Ectodermal cell (in vitro differentiated cells): ENCODE measurements around the gene NT5DC4.

Experiments used
- H3K27ac ChIP-seq: 2 replicates; pipeline ENCODE4 v1.7.0; 2013; ENCODE audit warnings: mild to moderate bottlenecking, low read depth, low read length; ENCODE audit not compliant: insufficient read depth, poor library complexity, severe bottlenecking
- H3K27me3 ChIP-seq: 2 replicates; pipeline ENCODE4 v1.7.0; 2013; ENCODE audit warnings: mild to moderate bottlenecking, low read length; ENCODE audit not compliant: insufficient read depth, control insufficient read depth, poor library complexity, severe bottlenecking
- H3K36me3 ChIP-seq: one replicate; pipeline ENCODE4 v1.7.0; 2013; ENCODE audit warnings: low read length; ENCODE audit not compliant: control insufficient read depth, insufficient read depth
- H3K4me1 ChIP-seq: one replicate; pipeline ENCODE4 v1.7.0; 2013; ENCODE audit warnings: low read length; ENCODE audit not compliant: control insufficient read depth, insufficient read depth
- H3K4me3 ChIP-seq: 2 replicates; pipeline ENCODE4 v1.7.0; 2013; ENCODE audit warnings: low read depth, low read length, control low read depth; ENCODE audit not compliant: insufficient read depth
- H3K9me3 ChIP-seq: 2 replicates; pipeline ENCODE4 v1.7.0; 2013; ENCODE audit warnings: mild to moderate bottlenecking, low read length, moderate library complexity; ENCODE audit not compliant: control insufficient read depth
- WGBS, 2 experiments: methylation state at CpG; one replicate each; pipeline ENCODE4 v1.1.7; 2013; ENCODE audit warnings: missing lambda C conversion rate in 2 of 2; 5-methylcytosine and 5-hydroxymethylcytosine counted together

Gene NT5DC4

DNA sequence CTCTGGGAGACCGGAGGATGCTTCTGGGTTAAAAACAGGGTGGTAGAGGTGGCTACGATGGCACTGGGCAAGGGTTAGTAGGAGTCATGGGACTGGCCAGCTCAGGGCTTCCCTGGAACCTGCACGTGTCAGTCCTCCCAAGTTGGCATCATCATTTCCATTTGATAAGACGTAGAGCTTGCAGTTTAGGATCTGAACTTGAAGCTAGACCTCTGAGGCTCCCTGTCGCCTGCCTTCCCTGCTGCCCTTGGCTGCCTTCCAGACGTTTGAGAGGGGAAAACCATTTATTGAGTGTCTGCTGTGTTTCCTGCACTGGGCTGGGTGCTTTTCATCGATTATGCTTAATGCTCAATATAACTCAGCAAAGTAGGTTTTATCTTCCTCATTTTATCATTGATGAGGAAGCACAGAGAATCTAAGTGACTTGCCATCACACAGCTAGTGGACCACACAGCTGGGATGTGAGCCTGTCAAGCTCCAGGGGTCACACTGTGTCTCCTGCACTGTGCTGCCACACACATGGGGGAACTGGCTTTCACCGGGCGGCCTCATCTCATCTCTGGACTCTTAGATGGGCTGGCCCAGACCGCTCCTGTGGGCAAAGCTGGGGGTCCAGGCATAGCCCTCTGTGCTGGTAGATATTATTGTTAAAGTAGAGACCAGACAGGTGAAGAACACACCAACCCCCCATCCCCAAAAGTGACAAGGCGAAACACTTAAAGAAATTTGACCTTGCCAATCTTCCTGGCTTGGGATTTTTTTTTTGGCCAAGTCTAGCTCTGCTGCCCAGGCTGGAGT is 7.8 kb downstream of the NT5DC4 start:
- Histone ChIP-seq H3K27ac (no peak overlapping the region), H3K9me3 (no peaks in the 10 kb centered on the region), H3K27me3 (no peaks in the 10 kb centered on the region), H3K4me1 (no peaks in the 10 kb centered on the region), H3K36me3 (no peaks in the 10 kb centered on the region), H3K4me3 (no peak overlapping the region)
- 81 to 83% methylated on average over 11 of the region's 11 CpGs for WGBS, 2 experiments

DNA sequence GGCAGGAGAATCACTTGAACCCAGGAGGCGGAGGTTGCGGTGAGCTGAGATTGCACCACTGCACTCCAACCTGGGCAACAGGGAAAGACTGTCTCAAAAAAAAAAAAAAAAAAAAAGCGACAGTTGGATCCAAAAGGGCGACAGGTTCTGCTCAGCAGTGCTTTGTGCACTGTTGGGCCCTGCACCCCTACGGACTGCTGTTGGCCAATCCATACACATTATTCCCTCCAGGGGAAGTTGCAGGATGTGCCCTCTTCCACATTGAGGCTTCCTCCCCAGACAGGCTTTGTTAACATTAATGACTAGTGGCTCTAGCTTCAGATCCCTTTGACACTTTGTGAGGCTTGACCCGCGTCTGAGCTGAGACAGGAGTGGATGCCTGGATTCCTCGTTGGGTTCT is 9.4 kb downstream of the NT5DC4 start:
- H3K4me1 ChIP-seq = no peaks in the 10 kb centered on the region
- no peak overlapping the region for H3K27ac ChIP-seq
- no peaks in the 10 kb centered on the region for H3K36me3 ChIP-seq
- 85 to 87% methylated on average over 7 to 8 of the region's 8 CpGs for WGBS, 2 experiments
- H3K4me3 ChIP-seq = no peak overlapping the region
- H3K9me3 ChIP-seq = no peaks in the 10 kb centered on the region
- H3K27me3 ChIP-seq = no peaks in the 10 kb centered on the region

DNA sequence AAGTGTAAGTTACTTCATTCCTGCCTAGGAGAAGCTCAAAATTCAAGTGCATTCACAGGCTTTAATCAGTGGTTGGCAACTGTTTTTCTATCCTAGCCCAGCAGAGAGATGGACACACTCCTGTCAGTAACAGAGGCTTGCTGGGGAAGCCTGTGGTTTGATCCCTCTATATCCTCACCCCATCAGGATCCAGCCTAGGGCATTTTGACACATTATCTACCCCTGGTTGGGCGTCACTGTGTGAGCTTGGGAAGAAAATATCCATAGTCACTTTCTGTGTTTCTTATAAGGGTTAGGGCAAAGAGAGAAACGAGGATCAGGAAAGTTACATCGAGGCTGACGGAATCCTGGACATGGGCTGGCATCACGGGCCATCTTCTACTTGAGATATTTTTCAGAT is 10.0 kb downstream of the NT5DC4 start:
- H3K36me3 ChIP-seq = no peaks in the 10 kb centered on the region
- H3K9me3 ChIP-seq = no peaks in the 10 kb centered on the region
- no peak overlapping the region for H3K4me3 ChIP-seq
- no peak overlapping the region for H3K27ac ChIP-seq
- H3K27me3 ChIP-seq = no peaks in the 10 kb centered on the region
- H3K4me1 ChIP-seq = no peaks in the 10 kb centered on the region
- 93 to 95% methylated on average over 5 of the region's 5 CpGs for WGBS, 2 experiments

DNA sequence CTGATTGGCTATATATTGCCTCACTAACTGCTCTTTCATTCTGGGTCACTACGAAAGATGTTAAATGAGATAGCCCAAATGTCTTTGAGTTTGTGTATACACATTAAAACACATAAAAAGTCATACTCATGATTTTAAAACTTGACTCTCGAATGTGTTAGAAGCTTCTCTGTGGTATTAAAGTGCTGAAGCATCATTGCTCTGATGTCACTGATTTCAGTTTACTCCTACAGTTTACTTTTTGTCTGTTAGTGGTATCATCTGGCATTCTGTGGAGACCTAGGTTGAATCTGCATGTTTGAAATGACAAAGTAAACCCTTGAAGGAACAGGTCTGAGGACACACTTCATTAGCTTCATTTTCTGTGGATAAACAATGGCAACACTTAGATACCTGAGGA is 10.7 kb downstream of the NT5DC4 start:
- WGBS, 2 experiments = 88 to 97% methylated on average over 2 of the region's 2 CpGs
- no peaks in the 10 kb centered on the region for H3K9me3 ChIP-seq
- H3K27me3 ChIP-seq = no peaks in the 10 kb centered on the region
- H3K4me1 ChIP-seq = no peaks in the 10 kb centered on the region
- no peaks in the 10 kb centered on the region for H3K36me3 ChIP-seq
- no peak overlapping the region for H3K4me3 ChIP-seq
- no peak overlapping the region for H3K27ac ChIP-seq

DNA sequence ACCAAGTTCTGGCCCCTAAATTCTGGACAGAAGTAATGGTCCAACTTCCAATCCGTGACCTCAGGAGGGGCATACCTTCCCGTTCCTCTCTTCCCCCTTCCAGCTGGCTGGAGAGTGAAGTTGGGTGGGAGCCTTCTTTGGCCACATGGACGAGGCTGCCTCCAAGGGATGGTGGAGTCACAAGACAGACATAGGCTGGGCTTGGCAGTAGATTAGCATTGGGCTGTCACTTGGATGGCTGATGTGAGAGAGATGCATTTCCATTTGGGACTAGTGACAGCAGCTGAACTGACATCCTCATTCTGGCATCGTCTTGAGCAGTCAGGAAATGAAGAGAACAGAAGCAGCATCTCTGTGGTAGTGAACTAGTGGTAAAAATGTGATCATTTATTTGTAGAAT is 12.6 kb downstream of the NT5DC4 start:
- no peaks in the 10 kb centered on the region for H3K4me1 ChIP-seq
- H3K4me3 ChIP-seq = no peak overlapping the region
- H3K9me3 ChIP-seq = no peaks in the 10 kb centered on the region
- 82 to 90% methylated on average over 4 of the region's 4 CpGs for WGBS, 2 experiments
- no peaks in the 10 kb centered on the region for H3K27me3 ChIP-seq
- no peak overlapping the region for H3K27ac ChIP-seq
- H3K36me3 ChIP-seq = no peaks in the 10 kb centered on the region

DNA sequence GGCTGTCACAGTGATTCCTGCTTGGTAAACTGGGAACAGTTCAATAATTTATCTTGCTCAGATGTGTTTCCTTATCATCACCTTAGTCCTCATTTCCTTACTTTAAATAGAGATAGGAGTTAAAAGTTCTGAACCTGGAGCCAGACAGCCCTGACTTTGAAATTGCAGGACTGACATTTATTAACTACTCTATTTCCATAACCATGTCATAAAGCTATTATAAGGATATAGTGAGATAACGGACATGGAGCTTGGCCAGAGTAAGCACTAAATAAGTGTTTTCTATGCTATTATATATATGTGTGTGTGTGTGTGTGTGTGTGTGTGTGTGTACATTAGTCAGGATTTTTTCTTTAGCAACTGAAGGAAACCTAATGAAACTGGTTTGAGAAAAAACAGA is 13.1 kb downstream of the NT5DC4 start:
- Histone ChIP-seq H3K9me3 (no peaks in the 10 kb centered on the region), H3K27me3 (no peaks in the 10 kb centered on the region), H3K36me3 (peaks cover 3% of the 10 kb centered on the region), H3K4me3 (no peak overlapping the region), H3K27ac (no peak overlapping the region), H3K4me1 (no peaks in the 10 kb centered on the region)
- WGBS, 2 experiments = 100% methylated on average over 1 of the region's 1 CpG; no CpG with 5 or more reads in 1 of the 2 experiments

DNA sequence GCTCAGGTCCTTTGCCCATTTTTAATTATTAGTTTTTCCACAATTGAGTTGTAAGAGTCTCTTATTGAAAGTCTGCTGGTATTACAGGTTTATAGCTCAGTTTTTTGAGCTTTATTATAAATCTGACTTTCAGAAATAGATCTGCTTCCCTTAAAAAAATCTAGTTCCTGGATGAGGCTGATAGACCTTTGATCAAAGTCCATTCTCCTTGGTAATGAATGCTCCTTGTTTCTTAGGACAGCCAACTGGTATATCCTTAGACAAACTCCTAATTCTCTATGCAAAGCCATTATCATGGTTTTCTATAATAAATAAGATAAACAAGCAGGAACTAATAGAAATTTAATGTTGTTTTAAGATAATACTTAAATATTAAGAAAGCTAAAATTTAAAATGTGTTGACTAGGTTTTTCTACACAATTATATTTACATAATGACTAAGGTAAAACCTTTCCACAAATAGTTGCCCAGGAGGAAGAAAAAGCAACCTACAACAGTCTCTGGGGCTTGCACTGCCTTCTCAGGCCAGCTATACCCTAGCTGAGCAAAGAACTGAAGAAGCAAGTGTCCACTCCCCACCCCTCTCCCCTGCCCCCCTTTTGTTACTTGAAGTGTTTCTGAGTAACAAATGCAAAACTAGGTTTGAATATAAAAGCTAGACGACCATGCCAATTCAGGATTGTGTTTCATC is 16.9 kb downstream of the NT5DC4 start:
- WGBS, 2 experiments = 83 to 100% methylated on average over 1 of the region's 1 CpG
- H3K27me3 ChIP-seq = no peaks in the 10 kb centered on the region
- H3K27ac ChIP-seq = no peak overlapping the region
- H3K4me1 ChIP-seq = no peaks in the 10 kb centered on the region
- no peaks in the 10 kb centered on the region for H3K9me3 ChIP-seq
- H3K36me3 ChIP-seq = peaks cover 31% of the 10 kb centered on the region
- no peak overlapping the region for H3K4me3 ChIP-seq

DNA sequence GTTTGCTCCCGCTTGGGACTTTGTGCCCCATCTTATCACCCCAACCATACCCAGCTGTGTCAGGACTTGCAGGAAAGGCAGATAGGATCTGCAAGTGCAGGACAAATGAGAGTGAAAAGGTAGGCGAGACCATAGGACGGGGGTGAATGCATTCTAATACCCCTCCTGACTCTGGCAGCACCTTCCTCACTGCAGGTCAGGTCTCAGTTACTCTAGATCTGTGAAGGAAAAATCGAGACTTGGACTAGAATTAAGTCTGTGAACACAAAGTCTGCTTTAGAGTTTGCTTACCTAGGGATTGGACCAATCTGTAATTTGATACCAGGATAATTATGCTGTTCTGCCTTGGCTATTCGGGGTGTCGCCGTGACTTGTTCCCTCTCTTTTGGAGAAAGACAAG is 19.7 kb downstream of the NT5DC4 start:
- WGBS, 2 experiments = 94 to 95% methylated on average over 7 of the region's 7 CpGs
- H3K4me3 ChIP-seq = no peak overlapping the region
- H3K9me3 ChIP-seq = no peaks in the 10 kb centered on the region
- H3K27ac ChIP-seq = no peak overlapping the region
- H3K4me1 ChIP-seq = no peaks in the 10 kb centered on the region
- peaks cover 38% of the 10 kb centered on the region for H3K36me3 ChIP-seq
- no peaks in the 10 kb centered on the region for H3K27me3 ChIP-seq

DNA sequence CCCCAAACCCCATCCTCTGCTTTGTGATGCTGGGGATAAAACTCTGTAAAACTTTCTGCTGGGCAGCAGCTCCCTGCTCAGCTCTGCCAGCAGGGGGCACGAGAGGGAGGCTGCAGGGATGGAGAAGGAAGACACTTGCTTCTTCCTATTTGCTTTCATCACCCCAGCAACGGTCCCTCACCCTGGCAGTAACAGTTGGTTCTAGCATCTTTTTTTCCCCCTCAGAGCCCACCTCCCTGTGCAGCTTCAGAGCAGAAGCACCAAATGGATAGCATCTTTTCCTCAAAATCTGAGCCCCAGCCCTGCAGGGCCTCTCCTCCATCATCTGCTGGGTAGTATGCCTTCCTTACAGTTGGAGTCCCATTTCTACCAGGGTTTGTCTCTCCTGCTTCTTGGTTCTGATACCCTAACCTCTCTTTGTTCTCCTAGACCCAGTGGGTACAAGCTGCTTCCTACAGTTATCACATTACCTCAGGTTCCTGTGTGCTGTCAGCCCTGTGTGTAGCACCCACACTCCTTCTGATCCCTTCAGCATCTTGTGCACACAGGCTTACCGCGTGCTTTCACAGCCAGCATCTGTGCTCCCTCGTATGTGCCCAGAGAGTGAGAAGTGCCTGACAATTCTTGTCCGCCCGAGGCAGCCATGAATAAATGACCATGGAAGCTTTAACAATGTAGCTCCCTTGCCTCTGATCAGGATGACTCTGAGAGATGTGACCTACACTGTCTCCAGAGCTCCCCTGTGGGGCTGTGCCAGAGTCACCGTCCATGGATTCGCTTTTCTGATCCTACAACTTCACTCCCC is 29.1 kb downstream of the NT5DC4 start:
- Histone ChIP-seq H3K36me3 (peaks cover 30% of the 10 kb centered on the region), H3K27ac (no peak overlapping the region), H3K4me3 (no peak overlapping the region), H3K9me3 (no peaks in the 10 kb centered on the region), H3K4me1 (peaks cover 4% of the 10 kb centered on the region), H3K27me3 (no peaks in the 10 kb centered on the region)
- WGBS, 2 experiments = 75 to 77% methylated on average over 9 of the region's 9 CpGs

DNA sequence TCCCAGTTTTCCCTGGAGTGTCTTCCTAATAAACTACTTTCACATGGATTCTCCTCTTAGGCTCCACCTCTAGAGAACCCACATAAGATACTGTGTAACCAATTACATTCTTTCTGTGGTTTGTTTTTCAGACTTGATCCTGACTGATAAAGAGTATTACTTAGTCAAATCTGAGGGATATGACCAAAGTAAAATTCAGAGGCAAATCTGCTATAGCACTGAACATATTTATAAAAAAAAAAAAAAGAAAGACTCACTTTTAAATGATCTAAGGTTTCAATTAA is 29.7 kb downstream of the NT5DC4 start:
- peaks cover 36% of the 10 kb centered on the region for H3K36me3 ChIP-seq
- no peaks in the 10 kb centered on the region for H3K9me3 ChIP-seq
- H3K4me3 ChIP-seq = no peak overlapping the region
- H3K27me3 ChIP-seq = no peaks in the 10 kb centered on the region
- H3K4me1 ChIP-seq = peaks cover 4% of the 10 kb centered on the region
- H3K27ac ChIP-seq = no peak overlapping the region
